GM10248 (cell line): ENCODE results near the gene DGKG.

ENCODE experiments used
- CTCF ChIA-PET: fragments of 300-600 bp; sonication (Branson Sonifier 250); formaldehyde crosslinking; extraction: SDS; loops from one replicate; lab custom pipeline; 2021; ENCODE audit warnings: antibody characterized with exemption; lab: Yijun Ruan, JAX
- POLR2A ChIA-PET: fragments of 350-650 bp; sonication (Branson Sonifier 250); formaldehyde crosslinking; extraction: SDS; loops from one replicate; lab custom pipeline; 2020; ENCODE audit warnings: antibody characterized with exemption; lab: Yijun Ruan, JAX
- DNase-seq: peaks from one replicate; pipeline ENCODE4 v3.0.0; 2012; ENCODE audit errors: extremely low spot score
- TF ChIP-seq, protein P1 (sequence below): IDR thresholded peaks from 2 replicates; pipeline ENCODE4 v1.5.1; 2012; ENCODE audit warnings: mild to moderate bottlenecking, low read depth; ENCODE audit errors: extremely low read depth, missing control alignments, control extremely low read depth

The DGKG gene

DNA sequence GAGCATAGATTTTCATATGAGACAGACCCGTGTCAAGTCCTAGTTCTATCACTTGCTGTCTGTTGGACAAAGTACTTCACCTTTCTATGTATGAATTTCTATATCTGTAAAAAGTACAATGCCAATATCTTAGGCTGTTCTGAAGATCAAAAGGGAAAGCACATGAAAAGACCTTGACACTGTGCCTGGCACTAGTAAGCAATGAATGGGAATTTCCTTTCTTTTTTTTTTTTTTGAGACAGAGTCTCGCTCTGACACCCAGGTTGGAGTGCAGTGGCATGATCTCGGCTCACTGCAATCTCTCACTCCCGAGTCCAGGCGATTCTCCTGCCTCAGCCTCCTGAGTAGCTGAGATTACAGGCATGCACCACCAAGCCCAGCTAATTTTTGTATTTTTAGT, 217.8 kb downstream of the DGKG start:
- ChIA-PET POLR2A (no interaction called here), CTCF (interaction anchor here (1.0 kb wide), 1 partner anchor 22 kb away, joined by 3 read pairs; no protein-coding TSS in a partner anchor)
- no peak for DNase-seq
- TF ChIP-seq, protein P1, sequence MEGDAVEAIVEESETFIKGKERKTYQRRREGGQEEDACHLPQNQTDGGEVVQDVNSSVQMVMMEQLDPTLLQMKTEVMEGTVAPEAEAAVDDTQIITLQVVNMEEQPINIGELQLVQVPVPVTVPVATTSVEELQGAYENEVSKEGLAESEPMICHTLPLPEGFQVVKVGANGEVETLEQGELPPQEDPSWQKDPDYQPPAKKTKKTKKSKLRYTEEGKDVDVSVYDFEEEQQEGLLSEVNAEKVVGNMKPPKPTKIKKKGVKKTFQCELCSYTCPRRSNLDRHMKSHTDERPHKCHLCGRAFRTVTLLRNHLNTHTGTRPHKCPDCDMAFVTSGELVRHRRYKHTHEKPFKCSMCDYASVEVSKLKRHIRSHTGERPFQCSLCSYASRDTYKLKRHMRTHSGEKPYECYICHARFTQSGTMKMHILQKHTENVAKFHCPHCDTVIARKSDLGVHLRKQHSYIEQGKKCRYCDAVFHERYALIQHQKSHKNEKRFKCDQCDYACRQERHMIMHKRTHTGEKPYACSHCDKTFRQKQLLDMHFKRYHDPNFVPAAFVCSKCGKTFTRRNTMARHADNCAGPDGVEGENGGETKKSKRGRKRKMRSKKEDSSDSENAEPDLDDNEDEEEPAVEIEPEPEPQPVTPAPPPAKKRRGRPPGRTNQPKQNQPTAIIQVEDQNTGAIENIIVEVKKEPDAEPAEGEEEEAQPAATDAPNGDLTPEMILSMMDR, result no peak

DNA sequence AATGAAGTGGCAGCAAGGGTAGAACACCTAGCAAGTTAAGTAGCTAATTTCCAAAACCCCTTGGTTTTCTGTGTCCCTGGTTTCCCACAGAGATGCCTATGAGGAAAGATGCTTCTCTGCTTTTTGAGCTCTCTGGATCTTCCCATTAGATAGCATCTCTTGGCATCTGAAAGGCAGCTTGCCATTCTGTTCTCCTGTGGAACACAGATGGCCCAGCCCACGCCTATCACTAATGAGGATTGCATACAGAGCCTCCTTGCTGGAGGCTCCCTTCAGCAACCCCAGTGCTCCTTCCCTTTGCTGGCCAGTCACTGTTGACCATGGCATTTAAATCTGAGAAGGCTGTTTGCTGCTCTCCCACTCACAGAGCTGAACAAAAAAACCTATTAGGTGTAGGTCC, 218.8 kb downstream of the DGKG start:
- TF ChIP-seq, protein P1, result no peak
- ChIA-PET POLR2A (no interaction called here), CTCF (interaction anchor here (0.7 to 1.9 kb wide), 11 partner anchors 9 to 483 kb away, joined by 3 to 7 read pairs (median 3); no protein-coding TSS in a partner anchor)
- DNase-seq, result no peak

DNA sequence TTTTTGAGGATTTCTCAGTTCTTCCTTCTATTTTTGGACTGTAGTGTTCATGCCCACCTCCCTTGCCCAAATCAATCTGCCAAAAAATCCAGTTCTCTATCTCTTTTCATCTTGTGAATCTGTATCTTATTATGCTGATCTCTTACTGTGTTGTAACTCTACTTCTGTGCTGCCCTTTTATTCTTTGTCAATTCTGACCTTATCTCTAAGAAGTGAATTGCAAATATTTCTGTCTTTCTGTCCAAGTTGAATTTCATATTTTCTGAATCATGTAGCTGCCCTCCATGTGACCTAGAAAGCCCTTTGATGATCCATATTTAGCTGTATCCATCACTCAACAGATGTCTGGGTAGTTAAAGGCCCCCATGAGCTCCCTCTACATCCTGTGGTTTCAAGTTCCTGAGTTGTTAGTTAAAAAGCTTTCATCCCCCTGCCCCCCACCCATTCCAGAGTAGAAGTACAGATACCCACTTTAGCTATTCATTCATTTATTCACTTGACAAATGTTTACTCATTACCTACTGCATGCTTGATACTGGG, 219.6 kb downstream of the DGKG start:
- no peak for DNase-seq
- POLR2A ChIA-PET, result no interaction called here
- CTCF ChIA-PET, result interaction anchor here (0.9 to 1.9 kb wide), 11 partner anchors 8 to 483 kb away, joined by 3 to 7 read pairs (median 4); no protein-coding TSS in a partner anchor

DNA sequence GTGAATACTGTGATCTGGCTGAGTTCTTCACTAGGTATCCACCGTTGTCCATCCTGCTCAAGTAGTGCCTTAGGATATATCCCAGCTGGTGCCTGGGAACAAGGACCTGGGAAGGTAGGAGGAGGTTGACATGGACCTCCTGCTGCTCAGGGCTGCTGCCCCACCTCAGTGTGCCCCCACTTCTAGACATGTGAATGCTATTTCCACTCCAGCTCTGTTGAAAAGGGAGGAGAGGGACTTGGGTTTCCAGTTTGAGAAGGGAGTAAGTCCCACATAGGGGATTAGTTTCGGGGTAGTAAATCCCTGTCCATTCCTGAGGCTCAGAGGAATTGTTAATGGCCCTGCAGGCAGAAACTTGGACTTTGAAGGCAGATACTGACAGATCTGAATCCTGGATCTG, 220.2 kb downstream of the DGKG start:
- no peak for DNase-seq
- TF ChIP-seq, protein P1, result no peak
- ChIA-PET POLR2A (no interaction called here), CTCF (interaction anchor here (1.0 to 1.6 kb wide), 6 partner anchors 9 to 482 kb away, joined by 3 to 7 read pairs (median 4); no protein-coding TSS in a partner anchor)

More for the DNA sequence above, 219.6 kb downstream of the DGKG start:
- TF ChIP-seq, protein P1, result no peak

DNA sequence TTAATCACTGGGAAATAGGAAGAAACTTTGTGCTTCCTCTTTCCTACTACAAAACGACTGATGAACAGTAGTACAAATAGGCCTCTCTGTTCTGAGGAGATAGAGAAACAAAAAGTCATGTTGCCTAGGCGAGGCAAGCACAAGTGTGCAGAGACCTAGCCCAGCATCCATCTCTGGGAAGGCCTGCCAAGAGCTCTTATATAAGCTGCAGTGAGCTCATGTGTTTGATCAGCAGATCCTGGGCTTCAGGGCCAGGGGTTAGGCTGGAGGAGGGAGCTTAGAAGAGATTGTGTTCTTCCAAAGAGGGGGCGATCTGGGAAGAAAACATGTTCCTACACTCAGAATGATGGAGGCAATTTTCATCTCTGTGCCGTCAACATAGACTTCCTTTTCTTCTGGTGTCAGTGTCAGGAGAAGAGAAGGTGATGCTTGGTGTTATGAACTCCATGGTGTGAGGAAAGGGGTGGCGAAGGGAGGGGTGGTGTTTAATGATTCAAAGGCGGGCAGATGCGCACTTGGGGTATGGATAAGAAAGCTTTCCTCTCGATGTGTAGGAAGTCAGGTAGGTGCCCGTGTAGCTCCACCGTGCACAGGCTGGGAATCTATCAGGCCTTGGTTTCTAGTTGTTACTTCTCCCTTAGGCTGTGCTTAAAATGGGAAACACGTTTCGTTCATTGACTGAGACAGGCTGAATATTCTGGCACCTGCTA, 223.6 kb downstream of the DGKG start:
- CTCF ChIA-PET, result interaction anchor here (0.8 to 1.3 kb wide), 3 partner anchors 12 to 104 kb away, joined by 3 read pairs; no protein-coding TSS in a partner anchor
- POLR2A ChIA-PET, result no interaction called here
- DNase-seq, result no peak
- TF ChIP-seq, protein P1, result no peak

DNA sequence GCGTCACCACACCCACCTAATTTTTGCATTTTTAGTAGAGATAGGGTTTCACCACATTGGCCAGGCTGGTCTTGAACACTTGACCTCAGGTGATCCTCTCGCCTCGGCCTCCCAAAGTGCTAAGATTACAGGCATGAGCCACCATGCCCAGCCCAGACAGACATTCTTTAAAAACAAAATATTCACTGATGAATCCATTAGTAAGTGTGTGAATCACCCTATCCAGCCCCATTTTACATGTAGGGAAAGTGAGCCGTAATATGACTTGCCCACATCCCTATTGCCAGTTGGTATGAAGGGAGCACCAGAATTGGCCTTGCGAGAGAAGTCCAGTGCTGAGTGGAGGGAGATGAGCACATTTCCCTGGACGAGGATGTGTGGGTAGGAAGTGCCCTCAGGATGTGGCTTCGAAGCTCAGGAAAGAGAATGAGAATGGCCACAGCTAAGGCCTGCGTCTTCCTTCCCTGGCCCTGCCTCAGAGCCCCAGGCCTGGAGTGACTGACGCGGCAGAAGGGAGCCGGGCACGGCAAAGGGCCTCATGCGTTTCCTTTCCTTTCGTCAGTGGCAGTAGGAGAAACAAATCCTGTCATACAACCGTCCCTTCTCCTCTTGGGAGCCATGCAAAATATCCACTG, 224.9 kb downstream of the DGKG start:
- POLR2A ChIA-PET, result no interaction called here
- DNase-seq, result no peak
- TF ChIP-seq, protein P1, result no peak
- CTCF ChIA-PET, result no interaction called here
